ENCODE data around the gene C16orf96.

C16orf96 gene

DNA sequence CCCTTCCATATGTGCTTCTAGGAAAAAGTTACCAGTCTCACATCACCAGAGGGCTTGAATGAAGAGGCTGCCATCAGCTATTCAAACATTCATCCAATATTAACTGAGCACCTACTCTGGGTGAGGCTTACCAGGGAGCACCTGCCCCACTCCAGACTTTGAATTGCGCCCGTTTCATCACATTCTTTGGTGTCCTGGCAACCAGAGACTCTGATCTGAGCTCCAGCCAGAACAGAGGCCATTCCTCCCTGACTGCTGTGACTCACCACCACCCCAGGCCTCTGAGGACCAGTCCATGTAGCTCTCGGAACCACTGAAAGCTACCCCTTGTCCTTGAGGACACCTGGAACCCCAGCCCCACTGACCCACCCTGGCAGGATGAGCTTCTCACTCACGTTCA, at the start of gene C16orf96:
TSS of gene C16orf96 (plus strand) at position 229 of the 400 bp plus-strand sequence. CDS start at position 379, 150 bp downstream.
- DNase-seq (ENCODE audit: low read depth in 2 of 2): no peak

DNA sequence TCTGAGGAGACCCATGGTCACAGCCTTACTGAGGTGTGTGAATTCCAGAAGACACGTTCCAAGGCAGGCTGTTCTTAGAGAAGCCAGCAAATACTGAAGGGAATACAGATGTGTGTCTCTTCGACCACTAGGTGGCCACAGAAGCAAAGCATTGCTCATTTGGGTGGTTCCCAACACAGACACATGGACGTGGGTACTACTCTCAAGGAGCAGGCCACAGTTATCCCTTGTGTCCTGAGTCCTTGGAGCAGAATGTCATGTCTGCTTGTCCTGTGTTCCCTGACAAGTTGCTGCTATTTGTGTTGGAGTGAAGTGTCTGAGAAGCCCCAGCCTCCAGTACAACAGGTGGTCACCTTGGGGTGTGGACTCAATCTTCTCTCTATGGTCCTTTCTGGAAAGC, 49.7 kb upstream of the C16orf96 start:
- peak in 1 of 2 donors; percentile 45 for DNase-seq (ENCODE audit: low read depth in 2 of 2)

DNA sequence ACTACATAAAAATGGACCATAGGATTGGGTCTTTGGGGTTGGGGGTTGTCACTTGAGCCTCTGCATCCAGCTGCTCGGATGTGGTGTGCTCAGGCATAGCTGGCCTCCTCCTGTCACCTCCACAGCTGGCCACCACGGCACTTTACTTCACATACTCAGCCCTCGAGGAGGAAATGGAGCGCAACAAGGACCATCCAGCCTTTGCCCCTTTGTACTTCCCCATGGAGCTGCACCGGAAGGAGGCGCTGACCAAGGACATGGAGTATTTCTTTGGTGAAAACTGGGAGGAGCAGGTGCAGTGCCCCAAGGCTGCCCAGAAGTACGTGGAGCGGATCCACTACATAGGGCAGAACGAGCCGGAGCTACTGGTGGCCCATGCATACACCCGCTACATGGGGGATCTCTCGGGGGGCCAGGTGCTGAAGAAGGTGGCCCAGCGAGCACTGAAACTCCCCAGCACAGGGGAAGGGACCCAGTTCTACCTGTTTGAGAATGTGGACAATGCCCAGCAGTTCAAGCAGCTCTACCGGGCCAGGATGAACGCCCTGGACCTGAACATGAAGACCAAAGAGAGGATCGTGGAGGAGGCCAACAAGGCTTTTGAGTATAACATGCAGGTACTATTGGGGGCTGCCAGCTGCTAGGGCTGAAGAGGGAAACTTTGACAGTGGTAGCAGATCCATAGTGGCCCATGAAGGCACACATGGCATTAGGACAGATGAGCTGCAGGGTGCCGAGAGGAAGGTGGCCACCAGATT, 48.4 kb upstream of the C16orf96 start:
- DNase-seq (ENCODE audit: low read depth in 2 of 2): no peak

DNA sequence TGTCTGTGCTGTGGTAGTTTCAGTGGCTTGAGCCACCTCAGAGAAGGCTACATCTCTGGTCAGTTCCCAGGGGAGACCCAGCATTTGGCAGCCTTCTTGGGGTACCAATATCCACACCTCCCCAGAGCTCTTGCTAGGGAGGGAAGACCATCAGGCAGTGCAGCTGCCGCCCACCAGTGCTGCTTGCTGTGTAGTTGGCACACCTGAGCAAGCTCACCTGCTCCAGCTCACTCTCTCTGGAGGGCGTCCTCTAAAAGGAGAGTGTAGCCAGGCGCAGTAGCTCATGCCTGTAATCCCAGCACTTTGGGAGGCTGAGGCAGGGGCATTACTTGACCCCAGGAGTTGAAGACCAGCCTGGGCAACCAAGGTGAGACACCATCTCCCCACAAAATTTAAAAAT, 47.3 kb upstream of the C16orf96 start:
- DNase-seq (ENCODE audit: low read depth in 2 of 2): no peak

DNA sequence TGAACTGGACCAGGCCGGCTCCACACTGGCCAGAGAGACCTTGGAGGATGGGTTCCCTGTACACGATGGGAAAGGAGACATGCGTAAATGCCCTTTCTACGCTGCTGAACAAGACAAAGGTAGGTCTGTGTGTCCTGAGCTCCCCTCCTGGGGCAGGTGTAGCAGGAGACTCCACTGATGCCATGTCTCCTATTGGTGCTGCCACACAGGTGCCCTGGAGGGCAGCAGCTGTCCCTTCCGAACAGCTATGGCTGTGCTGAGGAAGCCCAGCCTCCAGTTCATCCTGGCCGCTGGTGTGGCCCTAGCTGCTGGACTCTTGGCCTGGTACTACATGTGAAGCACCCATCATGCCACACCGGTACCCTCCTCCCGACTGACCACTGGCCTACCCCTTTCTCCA, 46.7 kb upstream of the C16orf96 start:
- DNase-seq (ENCODE audit: low read depth in 2 of 2): no peak

DNA sequence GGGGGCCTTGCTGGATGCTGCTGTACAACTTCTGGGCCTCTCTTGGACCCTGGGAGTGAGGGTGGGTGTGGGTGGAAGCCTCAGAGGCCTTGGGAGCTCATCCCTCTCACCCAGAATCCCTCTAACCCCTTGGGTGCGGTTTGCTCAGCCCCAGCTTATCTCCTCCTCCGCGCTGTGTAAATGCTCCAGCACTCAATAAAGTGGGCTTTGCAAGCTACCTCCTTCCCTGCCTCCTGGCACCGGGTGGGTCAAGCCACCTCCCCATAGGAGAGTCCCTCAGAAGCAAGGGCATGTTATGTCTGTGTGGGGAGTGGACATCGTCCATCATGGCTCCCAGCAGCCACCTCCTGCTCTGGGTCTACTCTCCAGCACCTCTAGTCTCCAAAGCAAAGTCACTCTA, 46.0 kb upstream of the C16orf96 start:
- DNase-seq (ENCODE audit: low read depth in 2 of 2): no peak

DNA sequence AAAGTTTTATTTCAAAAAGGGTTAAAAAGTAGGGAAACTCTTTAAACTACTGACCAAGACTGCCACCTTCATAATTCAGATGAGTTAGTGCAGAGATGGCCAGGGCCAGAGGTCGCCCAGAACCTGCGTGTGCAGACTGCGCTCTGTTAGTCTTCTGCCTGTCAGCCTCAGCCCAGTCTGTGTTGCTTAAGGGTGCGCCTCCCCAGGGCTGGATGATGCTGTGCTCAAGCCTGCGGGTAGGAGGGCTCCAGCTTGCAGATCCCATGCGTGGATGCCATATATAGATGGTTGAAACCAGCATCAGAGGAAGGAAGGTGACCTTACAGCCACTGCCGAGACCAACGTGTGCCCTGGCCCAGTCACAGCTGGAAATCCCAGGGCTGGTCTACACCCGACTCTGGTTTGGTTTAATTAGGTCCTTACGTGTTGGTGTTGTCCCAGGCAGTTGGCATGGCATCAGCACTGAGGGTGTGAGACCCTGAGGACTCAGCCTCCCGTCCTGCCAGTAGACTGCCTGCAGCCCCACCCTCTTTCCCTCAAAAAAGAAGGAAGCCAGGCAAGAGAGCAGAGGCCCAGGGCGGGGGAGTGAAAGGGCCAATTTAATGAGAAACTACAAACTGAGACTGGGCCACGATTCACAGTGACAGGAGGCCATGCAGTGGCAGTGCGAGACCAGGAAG, 45.3 kb upstream of the C16orf96 start:
- no peak for DNase-seq (ENCODE audit: low read depth in 2 of 2)

DNA sequence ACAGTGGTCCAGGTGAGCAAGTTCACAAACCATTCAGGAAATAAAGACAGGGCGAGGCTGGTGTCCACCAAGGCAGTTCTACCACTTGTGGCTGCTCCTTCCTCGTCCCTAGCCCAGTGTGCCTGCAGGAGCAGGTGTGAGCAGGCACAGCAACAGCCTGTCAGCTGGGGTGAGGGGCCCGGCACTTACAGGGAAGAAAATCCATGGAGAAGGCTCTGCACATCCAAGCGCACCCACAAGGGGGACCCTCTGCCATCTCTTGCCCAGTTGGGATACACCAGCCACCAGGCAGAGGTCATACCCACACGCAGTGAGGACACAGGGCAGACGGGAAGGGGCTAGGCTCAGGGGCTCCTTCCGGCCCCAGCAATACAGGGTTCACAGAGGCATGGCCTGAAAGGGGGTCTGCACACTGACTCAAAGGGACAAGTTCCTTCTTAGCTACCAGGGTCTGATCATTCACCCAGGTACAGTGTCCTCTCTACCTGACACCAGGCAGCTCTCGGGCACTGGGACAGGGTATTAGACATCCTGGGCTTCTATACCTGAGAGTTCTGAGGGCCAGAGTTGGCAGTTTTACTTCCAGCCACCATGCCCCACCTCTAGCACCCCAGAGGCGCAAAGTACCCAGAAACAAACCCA, 44.6 kb upstream of the C16orf96 start:
- DNase-seq (ENCODE audit: low read depth in 2 of 2): no peak

DNA sequence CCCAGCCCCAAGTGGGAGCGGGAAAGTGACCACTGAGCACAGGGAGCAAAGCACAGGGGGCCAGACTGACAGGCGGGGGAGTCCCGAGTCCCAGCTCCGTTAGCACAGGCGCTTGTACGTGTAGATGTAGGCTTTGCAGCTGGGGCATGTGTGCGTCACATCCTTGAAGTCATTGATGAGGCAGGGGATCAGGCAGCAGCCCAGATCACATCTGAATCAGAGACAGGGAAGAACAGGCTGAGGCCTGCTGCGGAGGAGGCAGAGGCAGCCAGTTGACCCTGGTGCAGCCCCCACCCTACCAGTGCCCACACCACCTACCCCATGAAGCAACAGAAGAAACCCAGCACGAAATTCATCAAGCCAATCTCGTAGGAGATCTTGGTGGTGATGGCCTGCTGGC, 43.7 kb upstream of the C16orf96 start:
- no peak for DNase-seq (ENCODE audit: low read depth in 2 of 2)

DNA sequence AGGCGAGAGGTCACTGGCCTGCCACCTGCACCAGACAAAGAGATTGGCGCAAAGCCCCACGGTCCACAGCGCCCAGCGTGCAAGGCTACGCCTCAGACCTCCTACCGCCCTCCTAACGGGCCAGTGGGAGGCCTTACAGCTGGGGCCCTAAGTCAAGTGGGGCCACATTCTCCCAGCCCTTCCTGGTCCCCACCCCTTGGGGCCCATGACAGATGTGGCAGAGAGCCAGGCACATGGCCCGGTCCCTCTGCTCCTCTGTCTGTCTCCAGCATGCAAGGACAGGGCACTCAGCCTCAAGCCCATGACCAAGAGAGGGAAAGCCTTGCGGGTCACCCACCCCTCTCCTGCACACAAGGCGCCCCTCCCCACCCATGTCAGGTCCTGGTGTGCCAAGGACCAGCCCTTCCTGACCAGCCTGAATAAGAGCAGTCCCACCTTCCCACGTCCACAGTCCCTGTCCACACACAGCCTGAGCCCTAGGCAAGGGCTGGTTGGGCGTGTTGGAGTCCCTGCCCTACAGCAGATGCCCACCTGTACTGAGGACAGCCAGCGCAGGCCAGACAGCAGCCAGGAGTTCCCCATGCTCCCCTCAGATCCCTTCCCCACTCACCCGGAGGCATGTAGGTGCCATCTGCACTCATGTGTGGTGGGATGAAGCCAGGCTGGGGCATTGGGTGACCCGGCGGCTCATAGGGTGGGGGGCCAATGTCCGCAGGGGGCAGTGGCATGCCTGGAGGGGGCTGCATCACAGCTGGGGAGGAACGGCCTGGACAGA, 42.9 kb upstream of the C16orf96 start:
- no peak for DNase-seq (ENCODE audit: low read depth in 2 of 2)

DNA sequence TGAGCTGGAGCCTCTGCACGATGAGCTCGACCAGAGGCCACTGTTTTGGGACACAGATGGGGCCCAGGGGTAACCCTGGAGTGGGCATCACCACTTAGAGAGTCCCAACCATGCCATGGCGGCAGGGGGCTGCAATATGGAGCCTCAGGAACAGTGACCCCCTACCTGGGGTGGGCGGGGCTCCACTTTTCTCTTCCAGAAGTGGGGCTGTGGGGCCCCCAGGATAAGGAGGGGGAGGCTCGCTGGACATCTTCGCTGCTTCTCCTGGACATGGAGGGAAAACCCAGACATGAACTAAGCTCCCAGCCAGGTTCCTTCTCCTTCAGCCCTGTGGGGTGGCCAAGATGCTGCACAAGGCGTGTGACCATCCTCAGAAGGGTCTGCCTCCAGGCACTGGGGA, 42.3 kb upstream of the C16orf96 start:
- DNase-seq (ENCODE audit: low read depth in 2 of 2): no peak

DNA sequence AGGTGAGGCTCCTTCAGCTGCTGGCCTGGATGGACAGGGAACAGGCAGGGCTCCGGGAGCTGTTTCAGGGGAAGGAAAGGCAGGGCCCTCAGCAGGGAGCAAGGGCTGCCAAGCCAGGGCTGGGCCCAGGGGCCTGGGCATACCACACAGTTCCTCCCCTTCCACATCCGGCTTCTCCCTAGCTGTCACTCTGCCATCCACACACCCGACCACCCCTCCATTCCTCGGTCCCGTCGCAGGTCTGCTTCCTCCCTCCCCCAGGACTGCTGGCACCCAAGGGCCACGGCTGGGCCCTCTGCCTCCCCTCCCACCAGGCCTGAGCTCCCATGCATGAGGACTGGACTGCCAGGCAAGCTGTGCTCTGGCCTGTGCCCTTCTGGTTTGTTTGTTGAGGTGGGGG, 41.5 kb upstream of the C16orf96 start:
- no peak for DNase-seq (ENCODE audit: low read depth in 2 of 2)

DNA sequence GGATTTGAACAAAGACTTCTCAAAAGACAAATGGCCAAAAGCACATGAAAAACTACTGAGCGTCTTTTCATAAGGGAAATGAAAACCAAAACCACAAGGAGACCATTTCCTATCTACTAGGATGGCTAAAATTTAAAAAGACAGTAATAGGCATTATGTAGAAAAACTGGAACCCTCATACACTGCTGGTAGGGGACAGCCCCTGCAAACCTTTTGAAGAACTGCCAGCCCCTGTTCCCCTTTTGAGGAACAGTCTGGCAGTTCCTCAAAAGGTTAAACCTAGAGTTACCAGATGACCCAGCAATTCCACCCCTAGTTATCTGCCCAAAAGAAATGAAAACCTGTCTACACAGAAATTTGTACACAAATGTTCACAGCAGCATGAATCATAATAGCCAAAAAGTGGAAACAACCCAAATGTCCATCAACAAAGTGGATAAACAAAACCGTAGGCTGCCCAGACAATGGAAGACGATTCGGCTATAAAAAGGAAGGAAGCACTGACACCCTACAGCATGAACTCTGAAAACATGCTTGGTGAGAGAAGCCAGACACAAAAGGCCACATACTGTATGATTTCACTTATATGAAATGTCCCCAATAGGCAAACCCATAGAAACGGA, 40.4 kb upstream of the C16orf96 start:
- no peak for DNase-seq (ENCODE audit: low read depth in 2 of 2)

DNA sequence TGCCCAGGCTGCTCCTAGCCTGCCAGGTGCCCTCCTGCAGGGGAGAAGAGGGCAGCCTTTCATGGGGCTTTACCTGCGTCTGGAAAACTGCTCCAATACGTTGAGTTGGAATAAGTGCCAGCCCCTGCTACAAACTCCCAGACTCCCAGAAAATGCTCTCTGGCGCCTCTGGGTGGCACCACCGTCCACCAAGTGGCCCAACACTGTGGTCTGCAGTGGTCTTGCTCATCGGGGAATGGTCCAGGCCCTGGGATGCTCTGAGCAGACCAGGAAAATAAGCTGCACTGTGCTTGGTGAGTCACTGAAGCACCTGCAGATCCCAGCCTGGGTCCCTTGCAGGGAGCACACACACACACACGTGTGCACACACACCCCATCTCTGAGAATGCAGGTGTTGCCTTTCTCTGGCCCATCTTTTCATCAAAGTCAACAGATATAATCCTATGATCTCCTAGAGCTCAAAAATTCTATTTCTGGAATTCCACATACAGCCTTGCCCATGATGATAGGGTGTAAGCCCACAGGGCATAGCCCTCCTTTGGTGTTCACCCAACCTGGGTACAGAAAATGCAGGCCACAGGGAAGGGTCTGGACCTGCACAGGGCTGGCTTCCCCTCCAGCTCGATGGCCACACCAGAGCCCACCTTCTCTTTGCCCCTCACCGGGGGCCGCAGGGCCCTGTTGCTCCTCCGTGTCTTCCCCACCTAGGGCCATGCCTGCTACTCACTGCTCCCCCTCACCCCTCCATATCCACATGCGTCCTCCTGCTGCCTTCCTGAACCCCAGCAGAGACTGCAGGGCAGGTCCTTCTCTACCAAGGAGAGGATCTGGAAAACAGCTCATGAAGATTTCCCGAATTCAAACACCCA, 38.1 kb upstream of the C16orf96 start:
- no peak for DNase-seq (ENCODE audit: low read depth in 2 of 2)

DNA sequence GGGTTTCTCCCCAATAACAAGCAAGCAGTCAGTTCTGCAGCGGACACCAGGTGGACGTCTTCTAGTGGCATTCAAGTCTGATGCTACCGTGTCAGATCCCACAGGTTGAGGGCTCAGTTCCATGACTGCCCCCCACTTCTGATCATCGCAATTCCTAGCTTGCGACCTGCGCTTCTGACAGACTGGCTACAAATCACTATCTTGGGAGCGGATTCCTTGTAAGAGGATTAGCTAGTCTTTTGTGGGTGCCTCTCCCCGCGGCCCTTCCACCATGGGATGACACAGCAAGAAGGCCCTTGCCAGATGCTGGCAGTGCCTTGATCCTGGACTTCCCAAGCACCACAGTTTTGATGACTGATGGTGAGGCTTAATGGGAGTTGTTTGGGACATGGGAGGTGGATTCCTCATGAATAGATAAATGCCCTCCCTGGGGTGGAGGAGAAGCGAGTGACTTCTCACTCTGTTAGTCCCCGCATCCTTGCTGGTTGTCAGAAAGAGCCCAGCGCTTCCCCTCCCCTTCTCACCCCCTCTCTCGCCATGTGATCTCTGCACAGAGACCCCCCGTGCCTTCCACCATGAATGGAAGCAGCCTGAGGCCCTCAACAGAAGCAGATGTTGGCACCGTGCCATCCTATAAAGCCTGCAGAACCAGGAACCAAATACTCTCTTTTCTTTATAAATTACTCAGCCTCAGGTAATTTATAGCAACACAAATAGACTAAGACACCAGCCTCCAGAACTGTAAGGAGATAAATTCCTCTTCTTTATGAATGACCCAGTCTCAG, 36.7 kb upstream of the C16orf96 start:
- no peak for DNase-seq (ENCODE audit: low read depth in 2 of 2)

DNA sequence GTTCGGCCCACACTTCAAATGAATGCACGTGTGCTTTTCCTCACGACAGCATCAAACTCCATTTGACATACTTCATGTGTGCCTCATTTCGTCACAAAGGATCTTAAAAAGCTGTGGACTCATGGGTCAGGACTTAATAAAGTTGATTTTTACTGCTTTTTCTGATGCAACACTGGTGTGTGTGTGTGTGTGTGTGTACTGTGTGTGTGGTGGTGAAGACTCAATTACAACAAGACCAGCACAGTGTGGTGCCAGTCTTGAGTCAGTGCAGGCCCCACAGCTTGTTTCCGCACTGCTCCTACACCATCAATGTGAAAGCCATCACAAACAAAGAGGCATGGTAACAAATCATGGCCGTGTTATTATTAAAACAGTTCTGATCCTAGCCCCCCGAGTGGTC, 35.2 kb upstream of the C16orf96 start:
- no peak for DNase-seq (ENCODE audit: low read depth in 2 of 2)

DNA sequence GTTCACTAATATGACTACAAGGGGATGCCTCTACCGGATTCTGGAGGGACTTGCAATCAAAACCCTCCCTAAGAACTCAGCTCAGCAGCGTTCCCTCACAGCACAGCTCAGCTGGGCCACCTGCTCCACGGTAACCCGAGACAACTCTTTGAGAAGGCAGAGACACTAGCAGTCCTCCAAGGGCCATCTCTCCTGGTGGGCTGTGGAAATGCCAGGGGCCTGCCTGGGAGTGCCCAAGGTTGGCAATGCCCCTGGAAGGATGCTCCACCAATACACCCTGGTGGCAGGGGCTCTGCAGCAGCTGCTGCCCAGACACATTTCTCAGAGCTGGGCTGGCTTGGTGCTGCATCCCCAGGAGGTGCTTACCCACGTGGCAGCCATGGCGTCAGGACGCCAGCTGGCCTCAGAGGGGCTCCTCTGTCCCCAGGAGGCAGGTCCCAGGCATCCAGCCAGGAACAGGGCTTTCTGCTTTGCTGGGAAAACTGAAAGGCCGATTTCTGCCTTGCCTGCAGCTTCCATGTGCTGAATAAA, 34.0 kb upstream of the C16orf96 start:
- DNase-seq (ENCODE audit: low read depth in 2 of 2): no peak

DNA sequence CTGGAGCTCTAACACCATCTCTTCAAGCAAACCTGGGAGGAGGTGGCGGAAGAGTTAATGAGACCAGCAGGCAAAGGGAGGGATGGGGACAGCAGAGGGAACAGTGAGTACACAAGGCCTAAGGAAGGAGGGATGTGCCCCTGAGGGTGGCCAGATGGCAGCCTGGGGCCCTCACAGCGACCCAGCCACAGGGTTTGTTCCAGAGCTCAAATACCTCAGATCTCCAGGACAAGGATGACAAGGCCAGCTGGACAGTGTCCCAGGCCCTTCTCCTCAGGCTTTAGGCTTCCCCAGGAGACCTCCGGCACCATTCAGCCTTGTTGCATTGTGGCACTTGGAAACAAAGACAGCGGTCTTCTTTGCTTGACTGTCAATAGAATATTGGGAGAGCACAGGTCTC, 32.5 kb upstream of the C16orf96 start:
- DNase-seq (ENCODE audit: low read depth in 2 of 2): no peak

DNA sequence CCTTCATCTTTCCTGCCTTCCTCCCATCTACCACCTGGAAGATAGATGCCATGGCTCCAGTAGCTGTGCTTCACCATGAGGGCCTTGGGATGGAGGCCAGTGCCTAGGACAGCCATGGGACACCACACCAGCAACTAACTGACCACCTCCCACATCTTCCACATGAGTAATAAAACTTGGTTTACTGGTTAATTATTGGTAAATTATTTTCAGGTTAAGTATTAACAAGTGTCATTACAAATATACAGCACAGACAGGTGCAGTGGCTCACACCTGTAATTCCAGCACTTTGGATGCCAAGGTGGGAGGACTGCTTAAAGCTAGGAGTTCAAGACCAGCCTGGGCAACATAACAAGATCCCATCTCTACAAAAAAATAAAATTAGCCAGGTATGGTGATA, 31.6 kb upstream of the C16orf96 start:
- DNase-seq (ENCODE audit: low read depth in 2 of 2): no peak

DNA sequence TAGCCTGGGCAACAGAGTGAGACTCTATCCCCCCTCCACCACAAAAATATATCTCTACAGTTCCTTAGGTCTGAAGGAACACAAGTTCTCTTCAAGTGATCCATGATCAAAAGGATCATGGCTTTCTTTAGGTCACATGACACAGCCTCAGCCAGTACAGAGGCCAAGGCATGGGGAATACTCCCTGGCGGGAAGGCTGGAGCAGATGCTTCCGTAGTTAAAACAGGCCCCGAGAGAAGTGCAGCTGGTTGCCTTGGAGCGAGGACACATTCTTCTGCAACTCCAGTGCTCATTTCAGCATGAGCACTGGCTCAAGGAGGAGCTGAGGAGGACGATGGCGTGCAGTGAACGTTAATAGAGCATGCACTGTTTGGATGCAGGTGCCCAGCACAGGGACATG, 31.1 kb upstream of the C16orf96 start:
- no peak for DNase-seq (ENCODE audit: low read depth in 2 of 2)

All from stimulated activated CD4-positive, alpha-beta T cell treated with anti-CD3 and anti-CD28 coated beads, Interleukin-15, amount 100 ng/mL, for 48 hours (primary cell).